KMS-11 (cell line): ENCODE measurements around the gene CCHCR1.

Experiments
- H2AFZ ChIP-seq: fragments of 200-600 bp; sonication (generic); 2 replicates; pipeline ENCODE4 v1.6.1; 2016; ENCODE audit warnings: antibody characterized with exemption, mixed run types, low read depth
- H3K27ac ChIP-seq: fragments of 200-600 bp; sonication (generic); 2 replicates; pipeline ENCODE4 v1.6.1; 2016; ENCODE audit warnings: mild to moderate bottlenecking, mixed run types
- H3K27me3 ChIP-seq: fragments of 200-600 bp; sonication (generic); 2 replicates; pipeline ENCODE4 v1.6.1; 2017; ENCODE audit warnings: mild to moderate bottlenecking, low read depth, mixed run types, moderate library complexity; ENCODE audit not compliant: insufficient read depth
- H3K36me3 ChIP-seq: fragments of 200-600 bp; sonication (generic); 2 replicates; pipeline ENCODE4 v1.6.1; 2017; ENCODE audit warnings: mild to moderate bottlenecking, mixed run types; ENCODE audit not compliant: insufficient read depth
- H3K4me1 ChIP-seq: fragments of 200-600 bp; sonication (generic); 2 replicates; pipeline ENCODE4 v1.6.1; 2016; ENCODE audit warnings: mild to moderate bottlenecking, low read depth, mixed run types; ENCODE audit not compliant: poor library complexity, severe bottlenecking
- H3K4me2 ChIP-seq: fragments of 200-600 bp; sonication (generic); 2 replicates; pipeline ENCODE4 v1.7.0; 2016; ENCODE audit warnings: mild to moderate bottlenecking, mixed run types
- H3K4me3 ChIP-seq: fragments of 200-600 bp; sonication (generic); IDR thresholded peaks from 2 replicates; pipeline ENCODE4 v1.6.1; 2017; ENCODE audit warnings: low read depth, low read length, mixed read lengths; ENCODE audit not compliant: insufficient read depth
- H3K79me2 ChIP-seq: fragments of 200-600 bp; sonication (generic); 2 replicates; pipeline ENCODE4 v1.6.1; 2016; ENCODE audit warnings: low read depth, mixed run types; ENCODE audit not compliant: insufficient read depth
- H3K9ac ChIP-seq: fragments of 200-600 bp; sonication (generic); 2 replicates; pipeline ENCODE4 v1.6.1; 2016; ENCODE audit warnings: mild to moderate bottlenecking, mixed run types
- H4K20me1 ChIP-seq: fragments of 200-600 bp; sonication (generic); 2 replicates; pipeline ENCODE4 v1.6.1; 2016; ENCODE audit warnings: mild to moderate bottlenecking, mixed run types; ENCODE audit not compliant: insufficient read depth
- TF ChIP-seq, protein P1 (sequence below): fragments of 200-600 bp; sonication (generic); conservative IDR thresholded peaks from 2 replicates; pipeline ENCODE4 v1.6.1; 2017; ENCODE audit warnings: low read depth, mild to moderate bottlenecking, antibody characterized with exemption, low read length, moderate library complexity, mixed read lengths

The CCHCR1 gene

DNA sequence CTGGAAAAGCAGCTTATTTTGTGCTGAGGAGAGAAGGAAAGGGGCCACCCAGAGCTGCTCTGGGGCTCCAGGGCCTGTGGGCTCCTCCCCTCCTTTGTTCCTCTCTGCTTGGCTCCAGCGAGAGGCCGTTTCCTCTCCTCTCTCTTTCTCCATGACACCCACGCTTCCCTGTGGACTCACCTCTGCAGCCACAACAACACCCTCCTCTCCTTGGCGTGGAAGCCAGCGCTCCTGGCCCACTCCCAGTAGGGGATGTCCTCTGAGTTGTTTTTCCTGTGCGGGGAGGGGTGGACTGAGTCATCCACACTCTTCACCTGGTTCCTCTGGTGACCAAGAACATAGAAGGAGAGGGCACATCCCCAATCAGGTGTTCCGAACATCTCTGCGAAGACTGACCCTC is 32.4 kb downstream of the CCHCR1 start:
- H3K9ac ChIP-seq = no peak overlapping the region
- peaks cover 4% of the 10 kb centered on the region; the same call in 1 of the 2 replicates for H3K27me3 ChIP-seq
- no peaks in the 10 kb centered on the region for H4K20me1 ChIP-seq
- H2AFZ ChIP-seq = no peak overlapping the region
- no peak overlapping the region for H3K4me2 ChIP-seq
- no peaks in the 10 kb centered on the region for H3K36me3 ChIP-seq
- no peaks in the 10 kb centered on the region for H3K79me2 ChIP-seq
- TF ChIP-seq, protein P1, sequence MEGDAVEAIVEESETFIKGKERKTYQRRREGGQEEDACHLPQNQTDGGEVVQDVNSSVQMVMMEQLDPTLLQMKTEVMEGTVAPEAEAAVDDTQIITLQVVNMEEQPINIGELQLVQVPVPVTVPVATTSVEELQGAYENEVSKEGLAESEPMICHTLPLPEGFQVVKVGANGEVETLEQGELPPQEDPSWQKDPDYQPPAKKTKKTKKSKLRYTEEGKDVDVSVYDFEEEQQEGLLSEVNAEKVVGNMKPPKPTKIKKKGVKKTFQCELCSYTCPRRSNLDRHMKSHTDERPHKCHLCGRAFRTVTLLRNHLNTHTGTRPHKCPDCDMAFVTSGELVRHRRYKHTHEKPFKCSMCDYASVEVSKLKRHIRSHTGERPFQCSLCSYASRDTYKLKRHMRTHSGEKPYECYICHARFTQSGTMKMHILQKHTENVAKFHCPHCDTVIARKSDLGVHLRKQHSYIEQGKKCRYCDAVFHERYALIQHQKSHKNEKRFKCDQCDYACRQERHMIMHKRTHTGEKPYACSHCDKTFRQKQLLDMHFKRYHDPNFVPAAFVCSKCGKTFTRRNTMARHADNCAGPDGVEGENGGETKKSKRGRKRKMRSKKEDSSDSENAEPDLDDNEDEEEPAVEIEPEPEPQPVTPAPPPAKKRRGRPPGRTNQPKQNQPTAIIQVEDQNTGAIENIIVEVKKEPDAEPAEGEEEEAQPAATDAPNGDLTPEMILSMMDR = no peak
- no peak overlapping the region for H3K27ac ChIP-seq
- peaks cover 4% of the 10 kb centered on the region for H3K4me1 ChIP-seq
- no peak overlapping the region for H3K4me3 ChIP-seq

DNA sequence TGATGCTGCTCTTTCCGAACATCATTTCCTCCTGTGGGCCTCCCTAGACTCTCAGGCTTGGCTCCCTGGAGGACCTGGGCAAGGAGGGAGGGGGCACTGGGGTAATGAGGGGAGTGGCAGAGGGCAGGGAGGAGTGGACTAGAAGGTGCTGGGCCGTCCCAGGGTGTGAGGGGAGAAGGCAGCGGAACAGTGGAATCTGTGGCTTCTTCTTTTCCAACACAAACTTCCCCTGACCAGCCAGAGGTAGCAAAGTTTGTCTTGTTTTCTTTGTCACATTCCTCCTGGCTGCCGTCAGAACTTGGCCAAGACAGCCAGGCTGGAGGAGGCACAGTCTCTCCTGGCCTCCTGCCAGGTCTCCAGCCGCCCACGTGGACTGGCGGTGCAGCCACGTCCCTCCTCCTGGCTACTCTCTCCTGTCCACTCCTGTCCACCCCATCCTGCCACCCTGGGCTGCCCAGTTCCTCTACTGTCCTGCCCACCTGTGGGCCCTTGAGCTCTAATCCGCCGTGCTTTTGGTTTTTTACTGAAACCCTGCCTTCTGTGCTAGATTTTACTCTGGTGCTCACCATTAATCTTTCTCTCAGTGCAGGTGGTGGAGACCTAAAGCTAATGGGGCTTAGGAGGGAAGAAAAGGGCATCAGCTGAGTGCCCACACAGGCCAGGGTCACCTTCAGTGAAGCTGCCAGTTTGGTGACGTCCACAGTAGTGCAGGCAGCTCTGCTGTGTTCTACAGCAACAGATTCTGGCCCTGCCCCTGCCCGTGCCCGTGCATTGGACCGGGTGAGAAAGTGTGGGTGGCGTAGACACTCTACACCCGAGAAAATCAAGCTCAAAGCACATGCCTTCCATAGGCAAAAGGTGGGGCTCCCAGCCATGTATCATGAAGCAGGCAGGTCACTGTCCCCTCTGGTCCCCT is 34.6 kb downstream of the CCHCR1 start:
- Histone ChIP-seq H2AFZ (no peak overlapping the region), H3K4me1 (peaks cover 4% of the 10 kb centered on the region), H4K20me1 (no peaks in the 10 kb centered on the region), H3K4me3 (no peak overlapping the region), H3K9ac (no peak overlapping the region), H3K27me3 (peaks cover 17% of the 10 kb centered on the region; the same call in 1 of the 2 replicates), H3K27ac (no peak overlapping the region), H3K4me2 (no peak overlapping the region), H3K79me2 (no peaks in the 10 kb centered on the region), H3K36me3 (no peaks in the 10 kb centered on the region)
- TF ChIP-seq, protein P1 = no peak

DNA sequence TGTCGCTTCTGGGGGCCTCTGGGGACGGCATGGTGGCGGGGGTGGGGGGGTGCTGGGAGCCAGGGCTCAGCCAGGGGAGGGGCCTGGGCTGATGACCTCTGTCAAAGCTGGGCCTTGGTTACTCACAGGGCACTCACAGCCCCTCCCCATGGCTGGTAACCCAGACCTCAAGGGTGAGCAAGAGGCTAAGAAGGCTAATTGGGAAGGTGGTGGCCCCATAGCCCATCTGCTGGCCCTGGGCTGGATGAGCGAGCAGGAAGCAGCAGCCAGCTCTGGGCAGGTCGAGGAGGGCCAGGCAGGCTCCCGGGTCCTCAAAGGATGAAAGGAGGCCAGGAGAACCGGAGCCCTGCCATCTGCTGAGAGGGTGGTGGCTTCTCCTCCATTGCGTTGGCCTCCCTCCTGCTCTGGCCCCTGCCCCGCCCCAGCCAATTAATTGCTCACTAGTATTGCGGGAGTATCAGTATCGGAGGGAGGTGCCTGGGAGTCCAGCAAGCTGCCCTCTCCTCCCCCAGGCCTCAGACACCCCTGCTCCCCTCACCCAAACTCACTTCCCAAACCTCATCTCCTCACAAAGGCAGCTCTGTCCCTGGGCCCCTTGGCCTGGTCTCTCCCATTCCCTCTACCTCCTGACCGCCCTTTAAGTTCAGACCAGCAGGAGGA is 36.3 kb downstream of the CCHCR1 start:
- TF ChIP-seq, protein P1 = no peak
- Histone ChIP-seq H3K27me3 (peaks cover 35% of the 10 kb centered on the region; the same call in 1 of the 2 replicates), H3K27ac (no peak overlapping the region)

DNA sequence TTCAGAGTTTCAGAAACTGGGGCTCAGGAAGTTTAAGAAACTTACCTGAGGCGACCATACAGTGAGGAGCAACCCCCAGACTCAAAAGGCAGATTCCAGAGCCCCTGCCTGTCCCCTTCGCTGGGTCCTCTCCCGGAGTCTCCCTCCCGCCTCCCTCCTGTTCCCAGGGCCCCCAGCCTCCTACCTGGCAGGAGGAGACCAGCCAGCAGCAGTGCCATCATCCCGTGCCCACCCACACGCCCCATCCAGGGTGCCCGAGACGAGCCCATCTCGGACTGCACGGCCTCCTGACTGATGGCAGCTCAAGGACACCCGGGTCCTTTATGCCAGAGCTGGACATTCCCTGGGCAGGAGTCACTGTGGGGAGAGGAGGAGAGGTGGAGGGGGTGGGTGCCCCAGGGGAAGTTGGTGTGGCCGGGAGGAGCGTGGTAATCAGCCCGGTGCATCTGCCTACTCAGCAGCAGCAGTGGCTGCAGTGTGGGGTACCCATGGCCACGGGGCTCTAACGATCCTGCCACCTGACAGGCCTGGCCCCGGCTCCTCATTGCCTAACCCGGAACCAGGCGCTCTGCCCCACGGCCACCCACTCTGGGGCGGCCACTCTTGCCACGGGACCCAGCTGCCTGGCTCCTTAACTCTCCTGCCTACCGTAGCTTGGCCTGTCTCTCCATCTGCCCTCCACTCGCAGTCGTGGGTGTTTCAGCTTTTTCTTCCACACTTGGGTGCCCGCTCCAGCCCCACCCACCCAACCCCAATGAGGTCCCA is 37.3 kb downstream of the CCHCR1 start, which contains the start of gene CDSN:
CDSN (minus strand) TSS at position 296 of the 765 bp plus-strand sequence; CDS start at position 269, 27 bp downstream.
- TF ChIP-seq, protein P1 = no peak
- Histone ChIP-seq H3K4me2 (no peak within 1 kb of the TSS), H2AFZ (no peak within 1 kb of the TSS), H3K4me3 (no peak within 1 kb of the TSS), H3K27ac (no peak within 1 kb of the TSS), H3K9ac (no peak within 1 kb of the TSS), H3K79me2 (no peaks in the 10 kb centered on the region), H4K20me1 (no peaks in the 10 kb centered on the region), H3K36me3 (no peaks in the 10 kb centered on the region), H3K27me3 (peaks cover 43% of the 10 kb centered on the region; the same call in 1 of the 2 replicates), H3K4me1 (no peaks in the 10 kb centered on the region)

More for the DNA sequence above, 36.3 kb downstream of the CCHCR1 start:
- Histone ChIP-seq H3K79me2 (no peaks in the 10 kb centered on the region), H3K36me3 (no peaks in the 10 kb centered on the region), H3K4me3 (no peak overlapping the region), H4K20me1 (no peaks in the 10 kb centered on the region), H2AFZ (no peak overlapping the region), H3K4me2 (no peak overlapping the region), H3K9ac (no peak overlapping the region), H3K4me1 (no peaks in the 10 kb centered on the region)
